Right cardiac atrium (tissue), 5 donors: ENCODE results near the gene KRTAP10-1. TPM values are rescaled to one million over a fixed set of nuclear protein-coding genes. Genes with fewer than 3 reads are reported as not detected.

Source experiments
- ATAC-seq, 2 donors: fragments of 200-7000 bp; cut with Tn5 transposase; one replicate each; pipeline versions ENCODE4 v1.8.0 to v1.9.1; 2020; ENCODE audit warnings: moderate library complexity in 2 of 2, mild to moderate bottlenecking in 1 of 2
- DNase-seq, 3 donors: peaks; one replicate each; pipeline ENCODE4 v3.0.0-alpha.2; 2020
- H3K27ac ChIP-seq: one replicate; pipeline ENCODE4 v1.5.1; 2013; ENCODE audit warnings: mild to moderate bottlenecking, low read length, control low read depth, moderate library complexity
- H3K27me3 ChIP-seq: one replicate; pipeline ENCODE4 v1.6.1; 2013; ENCODE audit not compliant: control insufficient read depth, insufficient read depth
- H3K4me1 ChIP-seq: one replicate; pipeline ENCODE4 v1.6.1; 2013; ENCODE audit warnings: low read length; ENCODE audit not compliant: control insufficient read depth, insufficient read depth
- H3K4me3 ChIP-seq: one replicate; pipeline ENCODE4 v1.5.1; 2013; ENCODE audit warnings: low read length, control low read depth
- H3K9me3 ChIP-seq: one replicate; pipeline ENCODE4 v1.6.1; 2013; ENCODE audit warnings: low read length; ENCODE audit not compliant: control insufficient read depth
- WGBS: extraction: QIAGEN DNeasy Blood & Tissue Kit; methylation state at CpG from one replicate; pipeline ENCODE4 v1.1.7; 2013; 5-methylcytosine and 5-hydroxymethylcytosine counted together
- intact Hi-C, 4 donors: fragments of 100-400 bp; cut with DNase I; formaldehyde crosslinking; loops; one replicate each; pipeline versions ENCODE4 v1.11.0 to v1.14.0; 2022 to 2023
- polyA plus RNA-seq: library from polyadenylated mRNA; stranded (reverse); fragments of 200-250 nt; gene quantifications from one replicate; pipeline ENCODE4 v1.2.3, GENCODE V29; 2013
- total RNA-seq, 4 donors: library from RNA; stranded (reverse); fragmentation: NEBNext Ultra II Directional; extraction: Animal tissue kit (Norgen Biotek cat#: 25700); gene quantifications; one replicate each; pipeline ENCODE4 v1.2.1, GENCODE V29; 2021
- donor health status: healthy with polysubstance abuse.
- donor health status: DM: no; HTN: yes; CAD: no.
- donor health status: DM: no; HTN: no; CAD: no.
- donor health status: DM: no; HTN: yes; CAD: no; lungs with severe emphysema.
- donor health status: DM: yes; HTN: yes; CAD: no.

Gene KRTAP10-1
- total and polyA plus RNA-seq, 5 donors: not detected

DNA sequence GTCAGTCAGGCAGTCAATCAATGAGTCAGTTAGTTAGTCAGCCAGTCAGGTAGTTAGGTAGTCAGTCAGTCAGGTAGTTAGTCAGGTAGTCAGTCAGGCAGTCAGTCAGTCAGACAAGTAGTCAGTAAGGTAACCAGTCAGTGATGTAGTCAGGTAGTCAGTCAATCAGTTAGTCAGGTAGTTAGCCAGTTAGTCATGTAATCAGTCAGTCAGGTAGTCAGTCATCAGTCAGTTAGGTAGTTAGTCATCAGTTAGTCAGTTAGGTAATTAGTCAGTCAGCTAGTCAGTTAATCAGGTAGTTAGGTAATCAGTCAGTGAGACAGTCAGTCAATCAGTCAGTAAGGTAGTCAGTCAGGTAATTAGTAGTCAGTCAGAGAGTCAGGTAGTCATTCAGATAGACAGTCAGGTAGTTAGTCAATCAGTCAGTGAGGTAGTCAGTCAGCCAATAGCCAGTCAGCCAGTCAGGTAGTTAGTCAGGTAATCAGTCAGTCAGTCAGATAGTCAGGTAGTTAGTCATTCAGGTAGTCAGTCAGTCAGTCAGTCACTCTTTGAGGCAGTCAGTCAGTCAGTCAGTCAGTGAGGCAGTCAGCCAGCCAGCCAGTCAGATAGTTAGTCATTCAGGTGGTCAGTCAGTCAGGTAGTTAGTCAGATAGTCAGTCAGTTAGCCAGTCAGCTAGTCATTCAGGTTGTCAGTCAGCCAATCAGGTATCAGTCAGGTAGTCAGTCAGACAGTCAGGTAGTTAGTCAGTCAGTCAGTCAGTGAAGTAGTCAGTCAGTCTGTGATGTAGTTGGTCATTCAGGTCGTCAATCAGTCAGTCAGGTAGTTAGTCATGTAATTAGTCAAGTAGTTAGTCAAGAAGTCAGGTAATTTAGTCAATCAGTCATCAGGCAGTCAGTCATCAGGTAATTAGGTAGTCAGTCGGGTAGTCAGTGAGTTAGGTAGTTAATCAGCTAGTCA, 15.3 kb downstream of the KRTAP10-1 start:
- no peak for ATAC-seq
- Histone ChIP-seq H3K9me3 (no peaks in the 10 kb centered on the region), H3K27ac (no peak overlapping the region), H3K4me1 (no peaks in the 10 kb centered on the region), H3K27me3 (no peaks in the 10 kb centered on the region), H3K4me3 (no peak overlapping the region)
- DNase-seq: no peak
- intact Hi-C loops: no loop called here
- WGBS: 74% methylated on average over 2 of the region's 2 CpGs

DNA sequence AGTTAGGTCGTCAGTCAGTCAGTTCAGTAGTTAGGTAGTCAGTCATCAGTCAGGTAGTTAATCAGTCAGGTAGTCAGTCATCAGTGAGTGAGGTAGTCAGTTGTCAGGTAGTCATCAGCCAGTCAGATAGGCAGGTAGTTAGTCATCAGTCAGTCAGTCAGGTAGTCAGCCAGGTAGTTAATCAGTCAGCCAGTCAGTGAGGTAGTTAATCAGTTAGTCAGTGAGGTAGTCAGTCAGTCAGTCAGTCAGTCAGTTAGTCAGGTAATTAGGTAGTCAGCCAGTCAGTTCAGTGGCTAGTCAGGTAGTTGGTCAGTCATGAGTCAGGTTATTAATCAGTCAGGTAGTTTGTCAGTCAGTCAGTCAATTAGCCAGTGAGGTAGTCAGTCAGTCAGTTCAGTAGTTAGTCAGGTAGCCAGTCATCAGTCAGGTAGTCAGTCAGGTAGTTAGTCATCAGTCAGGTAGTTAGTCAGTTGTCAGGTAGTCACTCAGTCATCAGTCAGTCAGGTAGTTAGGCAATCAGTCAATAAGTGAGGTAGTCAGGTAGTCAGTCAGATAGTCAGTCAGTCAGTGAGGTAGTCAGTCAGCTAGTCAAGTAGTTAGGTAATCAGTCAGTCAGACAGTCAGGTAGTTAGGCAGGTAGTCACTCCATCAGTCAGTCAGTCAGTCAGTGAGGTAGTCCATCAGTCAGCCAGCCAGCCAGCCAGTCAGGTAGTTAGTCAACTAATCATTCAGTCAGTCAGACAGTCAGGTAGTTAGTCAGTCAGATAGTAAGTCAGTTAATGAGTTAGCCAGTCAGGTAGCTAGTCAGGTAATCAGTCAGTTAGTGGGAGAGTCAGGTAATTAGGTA, 16.2 kb downstream of the KRTAP10-1 start:
- no peak overlapping the region for H3K27ac ChIP-seq
- ATAC-seq (no peak), DNase-seq (no peak)
- H3K4me1 ChIP-seq: no peaks in the 10 kb centered on the region
- no peaks in the 10 kb centered on the region for H3K27me3 ChIP-seq
- intact Hi-C loops: no loop called here
- H3K9me3 ChIP-seq: no peaks in the 10 kb centered on the region
- WGBS: 77% methylated on average over 1 of the region's 1 CpG
- H3K4me3 ChIP-seq: no peak overlapping the region

DNA sequence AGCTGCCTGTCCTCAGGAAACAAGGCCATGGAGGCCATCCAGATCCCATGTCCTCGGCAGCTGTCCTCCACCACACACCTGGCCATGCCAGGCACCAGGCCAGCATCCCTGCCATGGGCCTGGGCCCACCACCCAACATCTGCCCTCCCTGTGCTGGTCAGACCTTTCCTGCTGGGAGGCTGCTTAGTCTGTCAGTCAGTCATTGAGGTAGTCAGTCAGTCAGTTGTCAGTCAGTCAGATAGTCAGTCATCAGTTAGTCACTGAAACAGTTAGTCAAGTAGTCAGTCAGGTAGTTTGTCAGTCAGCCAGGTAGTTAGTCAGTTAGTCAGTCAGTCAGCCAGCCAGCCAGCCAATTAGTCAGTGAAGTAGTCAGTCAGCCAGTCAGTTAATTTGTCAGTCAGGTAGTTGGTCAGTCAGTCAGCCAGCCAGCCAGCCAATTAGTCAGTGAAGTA, 17.2 kb downstream of the KRTAP10-1 start:
- Histone ChIP-seq H3K27ac (no peak overlapping the region), H3K4me1 (no peaks in the 10 kb centered on the region), H3K27me3 (no peaks in the 10 kb centered on the region), H3K9me3 (no peaks in the 10 kb centered on the region), H3K4me3 (no peak overlapping the region)
- ATAC-seq (no peak), DNase-seq (peak in 1 of 3 donors; percentile 28)
- intact Hi-C loops: no loop called here
- 74% methylated on average over 1 of the region's 1 CpG for WGBS

DNA sequence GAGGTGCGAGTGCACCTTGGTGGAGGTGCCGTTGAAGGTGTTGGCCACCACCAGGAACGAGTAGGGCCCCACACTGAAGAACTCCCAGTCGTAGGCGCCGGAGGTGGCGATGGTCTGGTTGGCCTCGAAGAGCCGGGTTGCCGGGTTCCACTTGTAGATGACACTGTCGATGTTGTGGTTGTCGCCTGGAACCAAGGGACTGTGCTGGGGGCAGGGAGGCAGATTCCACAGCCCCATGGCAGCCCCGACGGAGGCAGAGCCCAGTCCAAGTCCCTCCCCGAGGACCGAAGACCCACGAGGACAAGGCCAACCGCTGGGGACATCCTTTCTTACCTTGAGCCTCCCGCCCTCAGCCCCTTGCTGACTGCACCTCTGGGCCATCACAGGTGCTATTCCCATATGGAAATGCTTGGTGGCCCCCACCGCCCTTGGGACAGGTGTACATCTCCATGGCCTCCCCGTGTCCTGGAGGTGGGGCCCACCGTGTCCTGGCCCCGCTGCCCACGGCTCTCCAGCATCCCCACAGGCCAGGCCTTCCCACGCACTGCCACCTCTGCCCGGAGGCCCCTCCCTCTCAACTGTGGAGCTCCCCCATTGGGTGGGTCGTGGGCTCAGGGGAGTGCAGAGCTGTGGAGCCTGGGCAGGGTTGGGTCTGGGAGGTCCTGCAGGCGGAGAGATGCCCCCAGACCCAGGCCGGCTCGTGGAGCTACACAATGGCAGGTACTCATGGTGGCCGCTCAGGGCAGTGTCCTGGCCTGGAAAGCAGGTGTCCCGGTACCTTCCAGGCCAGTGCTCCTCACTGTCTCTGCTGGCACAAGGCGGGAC, 17.9 kb downstream of the KRTAP10-1 start:
- intact Hi-C loops: no loop called here
- no peaks in the 10 kb centered on the region for H3K4me1 ChIP-seq
- DNase-seq: peak in 2 of 3 donors; percentile 40 to 43
- no peak overlapping the region for H3K4me3 ChIP-seq
- 84% methylated on average over 33 of the region's 33 CpGs for whole genome bisulfite sequencing
- no peak overlapping the region for H3K27ac ChIP-seq
- ATAC-seq: no peak
- H3K9me3 ChIP-seq: no peaks in the 10 kb centered on the region
- no peaks in the 10 kb centered on the region for H3K27me3 ChIP-seq

DNA sequence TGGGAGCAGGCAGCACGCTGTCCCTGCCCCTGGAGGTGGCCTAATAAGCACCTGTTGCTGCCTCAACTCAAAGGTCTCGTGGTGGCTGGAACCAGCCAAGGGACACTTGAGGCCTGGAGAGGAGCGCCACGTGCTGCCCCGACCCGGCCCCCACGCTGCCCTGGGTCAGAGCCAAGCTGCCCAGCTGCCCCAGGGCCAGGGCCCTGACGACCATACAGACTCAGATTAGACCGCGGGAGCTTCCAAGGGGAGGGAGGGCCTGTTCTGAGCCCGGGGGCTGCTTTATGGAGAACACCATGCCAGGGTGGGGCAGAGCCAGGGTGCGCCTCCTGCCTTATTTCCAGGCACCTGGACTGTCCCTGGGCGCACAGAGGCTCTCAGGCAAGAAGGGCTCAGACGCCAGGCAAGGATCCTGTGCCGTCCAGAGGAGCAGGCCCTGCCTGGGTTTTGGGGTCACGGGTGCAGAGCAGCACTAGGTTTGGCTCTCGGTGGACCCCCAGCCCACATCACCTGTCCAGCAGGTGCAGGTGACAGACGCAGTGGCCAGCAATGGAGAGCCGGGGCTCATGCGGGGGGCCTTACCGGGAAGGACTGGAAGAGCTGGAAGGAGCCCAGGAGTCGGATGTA, 18.6 kb downstream of the KRTAP10-1 start:
- no peaks in the 10 kb centered on the region for H3K27me3 ChIP-seq
- no peaks in the 10 kb centered on the region for H3K4me1 ChIP-seq
- ATAC-seq (peak in 1 of 2 donors; percentile 10), DNase-seq (peak in 2 of 3 donors; percentile 27 to 47)
- no peaks in the 10 kb centered on the region for H3K9me3 ChIP-seq
- H3K4me3 ChIP-seq: no peak overlapping the region
- H3K27ac ChIP-seq: no peak overlapping the region
- intact Hi-C loops: no loop called here
- WGBS: 86% methylated on average over 22 of the region's 22 CpGs

DNA sequence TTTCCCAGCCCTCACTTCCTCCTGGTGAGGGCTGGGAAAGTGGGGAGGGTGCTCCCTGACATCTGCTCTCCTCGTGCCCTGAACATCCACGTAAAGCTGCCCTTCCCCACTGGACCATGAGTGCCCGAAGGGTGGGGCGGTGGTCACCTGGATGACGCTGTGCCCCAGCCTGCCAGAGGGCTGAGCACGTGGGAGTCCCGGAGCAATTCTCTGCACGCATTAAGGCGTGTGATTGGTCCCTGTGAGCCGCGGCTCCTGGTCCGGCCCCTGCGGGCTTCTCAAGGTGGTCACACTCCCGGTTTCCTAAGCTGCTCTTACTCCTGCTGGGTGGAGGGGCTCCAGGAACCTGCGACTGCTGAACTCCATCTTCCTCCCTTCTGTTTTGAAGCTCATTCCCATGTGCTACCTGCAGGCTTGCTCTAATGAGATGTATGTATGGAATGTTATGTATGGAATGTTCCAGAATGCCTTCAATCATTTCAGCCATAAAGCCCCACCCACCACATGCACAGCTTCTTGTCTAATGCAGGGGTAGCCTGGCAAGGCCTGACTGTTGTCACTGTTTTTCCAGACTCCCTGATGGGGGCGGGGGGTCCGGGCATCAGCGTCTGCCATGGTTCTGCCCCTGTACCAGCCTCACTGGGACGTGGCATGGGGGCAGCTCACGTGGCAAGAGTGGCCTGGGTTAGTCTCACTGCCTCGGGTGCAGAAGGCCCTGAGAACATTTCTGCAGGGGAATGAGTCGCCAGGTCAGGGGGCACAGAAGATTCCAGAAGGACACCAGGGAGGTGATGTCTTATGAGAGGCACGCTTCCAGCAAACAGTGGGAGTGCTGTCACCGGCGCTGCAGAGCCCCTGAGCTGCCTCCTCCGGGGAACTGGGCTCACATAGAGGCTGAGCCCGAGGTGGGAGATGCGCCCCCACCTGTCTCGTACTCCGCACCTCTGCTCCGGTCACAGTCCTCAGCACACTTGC, 19.4 kb downstream of the KRTAP10-1 start:
- ATAC-seq (no peak), DNase-seq (peak in 2 of 3 donors; percentile 35 to 40)
- intact Hi-C loops: no loop called here
- Histone ChIP-seq H3K27me3 (no peaks in the 10 kb centered on the region), H3K27ac (no peak overlapping the region), H3K4me3 (no peak overlapping the region), H3K9me3 (no peaks in the 10 kb centered on the region), H3K4me1 (no peaks in the 10 kb centered on the region)
- 85% methylated on average over 31 of the region's 31 CpGs for WGBS

DNA sequence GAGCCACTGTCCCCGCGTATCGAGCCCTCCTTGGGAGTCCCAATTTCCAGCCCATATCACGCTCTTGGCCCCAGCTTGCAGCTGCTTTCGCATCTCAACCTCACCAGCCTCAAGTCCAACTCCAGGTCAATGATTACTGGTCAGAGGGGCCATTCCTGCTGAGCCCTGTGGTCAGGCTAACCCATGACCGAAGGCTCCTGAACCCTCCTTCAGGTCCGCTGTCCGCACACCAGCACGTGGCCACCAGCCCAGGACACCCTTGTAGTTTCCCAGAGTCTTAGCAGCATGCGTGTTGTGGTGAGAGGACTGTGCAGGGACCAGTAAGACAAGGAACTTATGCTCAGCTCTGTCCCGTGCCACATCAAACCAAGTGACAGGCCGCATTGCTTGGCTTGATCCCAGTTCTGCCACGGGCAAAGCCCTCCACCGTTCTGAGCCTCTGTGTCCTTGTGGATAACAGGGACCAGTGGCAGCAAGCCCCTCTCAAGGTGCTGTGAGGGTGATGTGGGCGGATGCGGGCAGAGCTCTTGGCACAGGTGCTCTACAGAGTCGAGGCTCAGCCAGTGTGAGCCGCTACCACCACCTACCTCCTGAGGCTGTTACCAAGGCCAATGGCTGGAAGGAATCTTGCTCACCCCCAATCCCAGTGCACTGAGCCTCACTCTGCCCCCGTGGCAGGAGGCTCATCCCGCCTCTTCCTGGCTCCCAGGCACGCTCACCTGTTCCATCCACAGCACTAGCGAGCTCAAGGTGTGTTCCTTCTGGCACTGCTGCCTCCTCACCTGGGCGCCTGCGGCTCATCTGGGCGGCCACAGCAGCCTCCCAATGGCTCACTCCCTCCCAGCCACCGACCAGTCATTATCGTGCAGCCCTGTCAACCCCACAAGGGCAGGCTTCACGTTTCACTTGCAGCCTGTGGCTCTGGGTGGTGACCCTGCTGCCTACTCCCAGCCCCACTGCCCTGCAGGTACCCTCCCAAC, 20.4 kb downstream of the KRTAP10-1 start:
- ATAC-seq (no peak), DNase-seq (peak in 2 of 3 donors; percentile 26 to 33)
- 90% methylated on average over 28 of the region's 28 CpGs for WGBS
- H3K4me3 ChIP-seq: no peak overlapping the region
- H3K27me3 ChIP-seq: no peaks in the 10 kb centered on the region
- no peaks in the 10 kb centered on the region for H3K4me1 ChIP-seq
- no peaks in the 10 kb centered on the region for H3K9me3 ChIP-seq
- intact Hi-C loops: loop anchor here in 2 of 4 donors (10.0 kb wide), 2 partner anchors 235 to 275 kb away; no protein-coding TSS in a partner anchor
- H3K27ac ChIP-seq: no peak overlapping the region

DNA sequence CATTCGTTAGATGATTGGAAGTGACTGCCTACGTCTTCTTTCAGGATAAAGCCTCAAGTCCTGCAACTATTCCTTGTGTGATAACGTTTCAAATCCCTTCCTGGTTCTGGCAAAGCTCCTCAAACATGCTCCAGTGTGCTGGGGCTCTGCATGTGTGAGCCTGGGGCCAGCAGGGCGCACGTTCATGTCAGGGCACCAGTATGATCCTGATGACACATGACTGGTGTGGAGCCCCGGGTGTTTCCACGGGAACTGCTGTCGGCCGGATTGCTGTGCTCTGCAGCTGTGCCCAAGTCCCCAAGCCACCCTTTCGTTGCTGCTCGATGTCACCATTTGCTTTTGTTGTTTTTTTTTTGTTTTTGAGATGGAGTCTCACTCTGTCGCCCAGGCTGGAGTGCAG, 21.3 kb downstream of the KRTAP10-1 start:
- Histone ChIP-seq H3K4me1 (no peaks in the 10 kb centered on the region), H3K9me3 (no peaks in the 10 kb centered on the region), H3K27ac (no peak overlapping the region), H3K27me3 (no peaks in the 10 kb centered on the region), H3K4me3 (no peak overlapping the region)
- ATAC-seq (no peak), DNase-seq (peak in 1 of 3 donors; percentile 23)
- intact Hi-C loops: loop anchor here in 2 of 4 donors (10.0 kb wide), 2 partner anchors 236 to 276 kb away; no protein-coding TSS in a partner anchor
- 74% methylated on average over 12 of the region's 12 CpGs for WGBS
